Measurements from ENCODE around the gene AP3S1. TPM values are rescaled to one million over a fixed set of nuclear protein-coding genes. Genes with fewer than 3 reads are reported as not detected.

AP3S1 gene
- total RNA-seq, 2 donors from 2014 or later = 54.7 to 83.7 TPM

- Histone ChIP-seq H3K4me1 (ENCODE audit: control insufficient read depth in 1 of 2, low read depth in 2 of 2) (no peaks in the 10 kb centered on the region), H3K9me3 (no peaks in the 10 kb centered on the region), H3K27ac (no peak overlapping the region), H3K36me3 (no peaks in the 10 kb centered on the region), H3K27me3 (replicated peaks; ENCODE audit: insufficient read depth) (no peaks in the 10 kb centered on the region), H3K4me3 (no peak overlapping the region)
- TF ChIP-seq CTCF (IDR thresholded peaks at IDR 0.05) = no peak
- ATAC-seq (ENCODE audit: insufficient number of reproducible peaks, low FRiP score, low read depth) (no peak), DNase-seq (ENCODE audit: low spot score) (no peak)
Measured at GRCh38 chr5:115932991-115933390, 91.3 kb downstream of the AP3S1 start.

GRCh38 chr5:115934388-115934974 lies 92.7 kb downstream of the AP3S1 start:
- no peak for ATAC-seq (ENCODE audit: insufficient number of reproducible peaks, low FRiP score, low read depth)
- H3K9me3 ChIP-seq = no peaks in the 10 kb centered on the region

GRCh38 chr5:115936031-115936430 lies 94.3 kb downstream of the AP3S1 start:
- no peak overlapping the region for H3K27ac ChIP-seq
- H3K4me1 ChIP-seq (ENCODE audit: control insufficient read depth in 1 of 2, low read depth in 2 of 2) = no peaks in the 10 kb centered on the region
- H3K36me3 ChIP-seq = no peaks in the 10 kb centered on the region
- H3K4me3 ChIP-seq = no peak overlapping the region
- DNase-seq (ENCODE audit: low spot score) (no peak), ATAC-seq (ENCODE audit: insufficient number of reproducible peaks, low FRiP score, low read depth) (no peak)
- no peaks in the 10 kb centered on the region for H3K9me3 ChIP-seq
- no peaks in the 10 kb centered on the region for H3K27me3 ChIP-seq (replicated peaks; ENCODE audit: insufficient read depth)
- no peak for TF ChIP-seq CTCF (IDR thresholded peaks at IDR 0.05)

More at GRCh38 chr5:115934388-115934974, 92.7 kb downstream of the AP3S1 start:
- no peak overlapping the region for H3K27ac ChIP-seq
- no peak for DNase-seq (ENCODE audit: low spot score)
- no peak overlapping the region for H3K4me3 ChIP-seq
- H3K4me1 ChIP-seq (ENCODE audit: control insufficient read depth in 1 of 2, low read depth in 2 of 2) = no peaks in the 10 kb centered on the region
- H3K36me3 ChIP-seq = no peaks in the 10 kb centered on the region
- TF ChIP-seq CTCF (IDR thresholded peaks at IDR 0.05) = no peak
- H3K27me3 ChIP-seq (replicated peaks; ENCODE audit: insufficient read depth) = no peaks in the 10 kb centered on the region

- ATAC-seq (ENCODE audit: insufficient number of reproducible peaks, low FRiP score, low read depth) (no peak), DNase-seq (ENCODE audit: low spot score) (no peak)
- H3K4me3 ChIP-seq = no peak overlapping the region
- no peaks in the 10 kb centered on the region for H3K4me1 ChIP-seq (ENCODE audit: control insufficient read depth in 1 of 2, low read depth in 2 of 2)
- H3K9me3 ChIP-seq = no peaks in the 10 kb centered on the region
- no peaks in the 10 kb centered on the region for H3K27me3 ChIP-seq (replicated peaks; ENCODE audit: insufficient read depth)
- H3K36me3 ChIP-seq = no peaks in the 10 kb centered on the region
- H3K27ac ChIP-seq = no peak overlapping the region
- no peak for TF ChIP-seq CTCF (IDR thresholded peaks at IDR 0.05)
Measured at GRCh38 chr5:115939059-115939458, 97.3 kb downstream of the AP3S1 start.

GRCh38 chr5:115940080-115940810 lies 98.5 kb downstream of the AP3S1 start:
- TF ChIP-seq CTCF (IDR thresholded peaks at IDR 0.05) = no peak
- H3K36me3 ChIP-seq = no peaks in the 10 kb centered on the region
- no peaks in the 10 kb centered on the region for H3K9me3 ChIP-seq
- no peaks in the 10 kb centered on the region for H3K27me3 ChIP-seq (replicated peaks; ENCODE audit: insufficient read depth)
- ATAC-seq (ENCODE audit: insufficient number of reproducible peaks, low FRiP score, low read depth) (no peak), DNase-seq (ENCODE audit: low spot score) (no peak)
- no peaks in the 10 kb centered on the region for H3K4me1 ChIP-seq (ENCODE audit: control insufficient read depth in 1 of 2, low read depth in 2 of 2)
- H3K27ac ChIP-seq = no peak overlapping the region
- no peak overlapping the region for H3K4me3 ChIP-seq

Data from thoracic aorta (tissue), 2 donors.